ENCODE results near the gene SMURF1.

- TF ChIP-seq CTCF (IDR thresholded peaks at IDR 0.05) (no peak), POLR2AphosphoS5 (IDR thresholded peaks at IDR 0.05) (no peak), POLR2A (IDR thresholded peaks at IDR 0.05; ENCODE audit: low read depth) (no peak)
Observed at GRCh38 chr7:99003419-99003818, 140.5 kb downstream of the SMURF1 start.

All from esophagus muscularis mucosa (tissue), 3 donors.